ENCODE data around the gene ZBTB45.
"Not testable (repeated sequence)": the region's sequence is repeated elsewhere in the genome, so short reads cannot be mapped to it uniquely, and the experiment has no call there.

ZBTB45 gene

DNA sequence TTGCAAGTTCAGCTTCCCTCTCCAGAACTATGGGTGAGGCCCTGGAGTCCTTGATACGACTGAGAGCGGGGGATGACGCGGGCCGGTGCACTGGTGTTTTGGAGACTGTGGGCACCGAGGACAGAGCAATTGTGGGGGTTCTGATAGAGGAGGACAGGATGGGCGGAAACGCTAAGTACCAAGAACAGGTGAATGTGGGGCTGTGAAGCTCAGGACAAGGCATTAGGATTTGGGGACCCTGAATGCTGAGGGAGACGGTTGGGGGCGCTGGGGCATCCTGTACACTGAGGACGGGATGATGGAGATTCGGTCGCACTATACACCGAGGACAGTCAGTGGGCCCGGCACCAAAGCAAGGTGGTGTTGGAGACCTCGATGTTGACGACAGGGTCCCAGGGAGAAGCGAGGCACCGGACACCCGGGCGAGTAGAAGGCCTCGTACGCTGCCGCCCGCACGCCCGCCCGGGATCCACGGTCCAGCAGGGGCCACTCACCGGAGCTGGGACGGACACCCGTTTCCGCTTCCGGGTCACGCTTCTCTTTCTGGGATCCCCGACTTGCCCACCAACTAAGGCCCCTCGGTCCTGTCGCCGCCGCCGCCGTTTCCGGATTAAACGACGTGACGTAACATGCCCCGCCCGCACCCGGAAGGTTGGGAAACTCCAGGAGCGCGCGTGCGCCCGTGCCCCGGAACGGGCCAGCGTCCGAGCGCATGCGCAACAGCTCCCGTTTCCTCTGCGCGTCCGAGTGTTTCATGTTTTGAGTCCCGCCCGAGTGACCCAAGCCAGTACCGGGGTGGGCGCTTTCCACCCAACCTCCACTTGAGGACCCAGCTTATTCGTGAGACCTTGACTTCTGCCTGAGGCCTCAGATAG lies 35.1 kb upstream of the ZBTB45 start, which contains the start of gene CHMP2A:
Gene CHMP2A, minus strand, starts transcription at position 612 of the 875 bp plus-strand sequence. CDS start 893 bp downstream, outside the sequence.
- no peak for DNase-seq

DNA sequence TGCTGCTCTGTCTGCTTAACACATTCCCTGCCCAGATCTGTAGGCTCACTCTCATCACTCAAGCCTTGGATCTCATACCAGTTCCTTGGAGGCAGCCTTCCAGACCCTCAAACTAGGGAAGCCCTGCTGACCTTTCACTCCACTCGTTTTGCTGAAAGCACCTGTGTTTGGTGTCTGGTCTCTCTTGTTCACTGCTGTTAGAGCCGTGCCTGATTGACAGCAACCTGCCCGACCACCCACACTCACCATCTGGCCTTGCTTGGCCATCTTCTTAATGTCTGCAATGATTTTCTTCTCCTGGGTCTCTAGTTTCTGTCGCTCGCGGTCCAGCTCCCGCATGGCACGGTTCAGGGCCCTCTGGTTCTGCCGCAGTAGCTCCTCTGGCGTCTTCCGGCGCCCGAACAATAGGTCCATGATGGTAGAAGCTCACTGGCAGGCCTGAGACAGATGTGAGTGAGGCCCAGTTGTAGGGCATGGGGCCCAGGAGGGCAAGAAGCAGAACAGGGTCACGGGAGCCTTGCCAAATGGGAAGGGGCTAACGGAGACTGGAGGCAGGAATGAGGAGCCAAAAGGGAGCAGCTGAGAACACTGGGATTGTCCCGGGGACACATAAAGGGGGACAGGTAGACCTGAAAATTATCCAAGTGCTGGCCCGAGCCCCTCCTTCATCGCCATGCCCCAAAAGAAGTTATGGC lies 34.3 kb upstream of the ZBTB45 start:
- no peak for DNase-seq

DNA sequence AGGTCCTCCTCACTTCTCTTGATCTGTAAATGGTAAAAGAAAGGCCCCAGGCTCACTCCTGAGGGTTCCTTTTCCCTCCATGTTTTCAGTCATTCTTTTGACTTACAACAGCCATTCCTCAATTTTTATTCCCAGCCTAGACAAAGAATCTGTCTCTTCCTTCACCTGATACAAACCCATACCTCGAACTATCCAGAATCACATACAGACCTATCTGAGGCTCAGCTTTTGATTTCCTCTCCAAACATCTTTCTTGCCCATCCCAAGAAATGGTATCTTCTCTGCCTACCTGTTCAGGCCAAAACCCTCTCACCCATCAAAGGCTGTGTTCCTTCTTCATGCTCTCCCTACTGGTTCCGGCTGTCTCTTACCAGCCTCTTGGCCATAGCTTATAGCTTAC lies 33.0 kb upstream of the ZBTB45 start:
- no peak for DNase-seq

DNA sequence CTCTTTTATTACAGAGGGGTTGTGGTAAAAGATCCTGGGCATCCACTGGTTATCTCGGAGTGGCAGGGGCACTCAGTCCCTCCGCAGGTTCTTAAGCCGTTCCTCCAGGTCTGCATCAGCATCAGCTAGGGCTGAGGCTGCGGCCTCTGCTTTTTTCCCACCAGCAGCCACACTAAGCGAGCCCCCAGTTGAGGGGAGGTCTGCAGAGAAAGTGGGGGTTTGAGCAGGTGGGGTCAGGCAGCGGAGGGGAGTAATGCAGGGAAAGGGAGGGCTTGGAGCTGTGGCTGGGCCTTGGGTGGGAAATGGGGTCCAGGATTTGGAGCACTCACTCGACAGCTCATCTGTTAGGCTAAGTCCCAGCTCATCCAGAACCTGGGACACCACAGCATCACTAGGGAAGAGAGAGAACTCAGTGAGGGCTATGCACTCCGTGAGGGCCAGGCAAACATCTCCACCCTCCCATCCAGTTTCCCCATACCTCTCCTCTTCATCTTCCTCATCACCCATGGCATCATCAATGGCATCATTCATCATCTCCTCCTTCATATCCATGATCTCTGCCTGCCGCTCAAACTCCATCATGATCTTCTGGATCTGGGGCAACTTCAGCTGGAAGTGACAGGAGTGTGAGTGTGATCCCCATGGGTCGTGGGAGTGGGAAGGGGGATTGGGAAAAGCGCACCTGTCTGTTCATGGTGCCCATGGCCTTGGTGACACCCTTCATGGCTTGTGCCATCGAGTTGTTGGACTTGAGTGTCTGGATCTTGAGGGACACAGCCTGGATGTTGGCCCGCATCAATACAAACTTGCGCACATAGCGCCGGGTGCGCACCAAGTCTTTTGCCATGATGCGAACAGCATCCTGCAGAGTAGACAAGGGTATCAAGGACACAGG lies 32.2 kb upstream of the ZBTB45 start:
- no peak for DNase-seq

DNA sequence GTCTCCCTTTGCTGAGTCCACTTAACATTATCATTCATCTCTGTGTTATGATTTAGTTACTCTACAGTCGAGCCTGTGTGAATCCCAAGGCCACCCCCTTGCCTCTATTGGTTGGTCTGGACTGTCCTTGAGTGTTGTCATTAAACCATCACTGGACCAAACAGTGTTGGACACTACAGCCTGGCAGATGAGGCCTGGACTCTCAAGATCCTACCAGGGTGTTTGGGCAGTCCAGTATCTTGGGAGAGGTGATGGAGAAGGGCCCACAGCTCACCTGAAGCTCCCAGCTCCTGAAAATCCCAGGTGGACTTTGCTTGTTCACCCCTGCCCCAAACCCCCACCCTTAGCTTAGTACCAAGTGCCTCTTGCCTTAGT lies 31.5 kb upstream of the ZBTB45 start:
- DNase-seq, result no peak

DNA sequence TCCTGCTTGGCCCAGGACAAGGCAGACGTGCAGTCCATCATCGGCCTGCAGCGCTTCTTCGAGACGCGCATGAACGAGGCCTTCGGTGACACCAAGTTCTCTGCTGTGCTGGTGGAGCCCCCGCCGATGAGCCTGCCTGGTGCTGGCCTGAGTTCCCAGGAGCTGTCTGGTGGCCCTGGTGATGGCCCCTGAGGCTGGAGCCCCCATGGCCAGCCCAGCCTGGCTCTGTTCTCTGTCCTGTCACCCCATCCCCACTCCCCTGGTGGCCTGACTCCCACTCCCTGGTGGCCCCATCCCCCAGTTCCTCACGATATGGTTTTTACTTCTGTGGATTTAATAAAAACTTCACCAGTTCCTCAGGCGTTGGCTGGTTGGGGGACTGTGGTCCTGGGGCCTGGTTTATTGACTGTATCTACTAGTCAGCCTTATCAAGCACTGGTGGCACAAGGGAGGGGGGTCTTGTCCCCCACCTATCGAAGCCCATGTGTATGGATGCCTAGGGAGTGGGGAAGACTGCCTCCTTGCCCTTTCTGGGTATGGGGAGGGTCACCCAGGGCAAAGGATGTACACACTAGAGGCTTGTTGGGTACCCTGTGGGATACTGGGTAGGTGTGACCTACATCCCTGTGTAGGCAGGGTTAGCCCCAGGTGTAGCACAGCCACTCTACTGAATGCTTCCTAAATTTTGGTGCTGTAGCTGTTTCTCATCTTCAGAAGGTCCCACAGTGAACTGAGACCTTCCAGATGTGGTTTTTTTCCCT lies 30.9 kb upstream of the ZBTB45 start:
- DNase-seq, result no peak

DNA sequence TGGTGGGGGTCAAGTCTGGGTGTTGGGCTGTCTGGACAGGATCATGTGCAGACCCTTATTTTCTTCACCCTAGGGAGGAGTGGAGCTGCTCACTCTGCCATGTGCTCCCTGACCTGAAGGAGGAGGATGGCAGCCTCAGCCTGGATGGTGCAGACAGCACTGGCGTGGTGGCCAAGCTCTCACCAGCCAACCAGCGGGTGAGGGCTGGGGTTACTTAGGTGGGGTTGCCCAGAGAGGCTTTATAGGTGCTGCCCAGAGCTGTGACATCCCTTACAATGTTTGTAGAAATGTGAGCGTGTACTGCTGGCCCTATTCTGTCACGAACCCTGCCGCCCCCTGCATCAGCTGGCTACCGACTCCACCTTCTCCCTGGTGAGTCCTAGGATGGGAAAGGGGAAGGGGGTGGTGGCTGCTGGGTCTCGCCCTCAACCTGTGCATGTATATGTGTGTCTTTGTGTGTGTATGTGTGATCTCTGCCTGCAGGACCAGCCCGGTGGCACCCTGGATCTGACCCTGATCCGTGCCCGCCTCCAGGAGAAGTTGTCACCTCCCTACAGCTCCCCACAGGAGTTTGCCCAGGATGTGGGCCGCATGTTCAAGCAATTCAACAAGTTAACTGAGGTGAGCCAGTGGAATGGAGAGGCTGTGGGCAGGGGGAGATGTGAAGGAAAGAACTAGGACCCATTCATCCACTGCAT lies 30.2 kb upstream of the ZBTB45 start:
- DNase-seq, result no peak

DNA sequence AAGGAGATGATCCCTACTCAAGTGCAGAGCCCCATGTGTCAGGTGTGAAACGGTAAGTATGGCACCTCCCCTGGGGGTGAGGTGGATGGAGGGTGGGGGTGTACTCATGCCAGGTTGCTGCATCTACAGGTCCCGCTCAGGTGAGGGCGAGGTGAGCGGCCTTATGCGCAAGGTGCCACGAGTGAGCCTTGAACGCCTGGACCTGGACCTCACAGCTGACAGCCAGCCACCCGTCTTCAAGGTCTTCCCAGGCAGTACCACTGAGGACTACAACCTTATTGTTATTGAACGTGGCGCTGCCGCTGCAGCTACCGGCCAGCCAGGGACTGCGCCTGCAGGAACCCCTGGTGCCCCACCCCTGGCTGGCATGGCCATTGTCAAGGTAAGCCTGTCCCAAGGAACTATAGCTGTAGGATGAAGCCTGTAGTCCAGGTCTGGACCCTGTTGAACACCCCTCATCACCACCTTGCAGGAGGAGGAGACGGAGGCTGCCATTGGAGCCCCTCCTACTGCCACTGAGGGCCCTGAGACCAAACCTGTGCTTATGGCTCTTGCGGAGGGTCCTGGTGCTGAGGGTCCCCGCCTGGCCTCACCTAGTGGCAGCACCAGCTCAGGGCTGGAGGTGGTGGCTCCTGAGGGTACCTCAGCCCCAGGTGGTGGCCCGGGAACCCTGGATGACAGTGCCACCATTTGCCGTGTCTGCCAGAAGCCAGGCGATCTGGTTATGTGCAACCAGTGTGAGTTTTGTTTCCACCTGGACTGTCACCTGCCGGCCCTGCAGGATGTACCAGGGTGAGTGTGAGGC lies 29.5 kb upstream of the ZBTB45 start:
- DNase-seq, result no peak

DNA sequence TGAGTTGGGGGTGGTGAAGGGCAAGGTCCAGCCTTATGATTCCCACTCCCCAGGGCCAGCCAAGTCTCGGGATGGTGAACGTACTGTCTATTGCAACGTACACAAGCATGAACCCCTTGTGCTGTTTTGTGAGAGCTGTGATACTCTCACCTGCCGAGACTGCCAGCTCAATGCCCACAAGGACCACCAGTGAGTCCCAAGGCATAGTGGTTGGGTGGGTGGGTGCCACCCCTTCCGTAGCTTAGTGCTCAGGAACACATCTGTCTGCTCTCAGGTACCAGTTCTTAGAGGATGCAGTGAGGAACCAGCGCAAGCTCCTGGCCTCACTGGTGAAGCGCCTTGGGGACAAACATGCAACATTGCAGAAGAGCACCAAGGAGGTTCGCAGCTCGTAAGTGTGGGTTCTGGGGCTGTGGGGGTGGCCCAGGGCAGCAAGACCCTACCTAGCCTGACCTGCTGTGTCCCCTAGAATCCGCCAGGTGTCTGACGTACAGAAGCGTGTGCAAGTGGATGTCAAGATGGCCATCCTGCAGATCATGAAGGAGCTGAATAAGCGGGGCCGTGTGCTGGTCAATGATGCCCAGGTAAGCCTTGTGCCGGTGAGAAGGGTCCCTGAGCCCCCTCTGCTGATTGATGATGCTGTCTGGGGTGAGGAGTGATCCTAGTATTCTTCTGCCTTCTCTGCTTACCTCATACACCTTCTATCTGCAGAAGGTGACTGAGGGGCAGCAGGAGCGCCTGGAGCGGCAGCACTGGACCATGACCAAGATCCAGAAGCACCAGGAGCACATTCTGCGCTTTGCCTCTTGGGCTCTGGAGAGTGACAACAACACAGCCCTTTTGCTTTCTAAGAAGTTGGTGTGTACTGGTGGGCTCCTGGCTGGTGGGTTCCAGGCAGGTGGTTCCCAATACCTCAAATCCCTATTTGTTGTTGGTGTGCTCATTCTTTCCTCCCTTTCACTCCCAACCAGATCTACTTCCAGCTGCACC lies 28.0 kb upstream of the ZBTB45 start:
- DNase-seq, result no peak

DNA sequence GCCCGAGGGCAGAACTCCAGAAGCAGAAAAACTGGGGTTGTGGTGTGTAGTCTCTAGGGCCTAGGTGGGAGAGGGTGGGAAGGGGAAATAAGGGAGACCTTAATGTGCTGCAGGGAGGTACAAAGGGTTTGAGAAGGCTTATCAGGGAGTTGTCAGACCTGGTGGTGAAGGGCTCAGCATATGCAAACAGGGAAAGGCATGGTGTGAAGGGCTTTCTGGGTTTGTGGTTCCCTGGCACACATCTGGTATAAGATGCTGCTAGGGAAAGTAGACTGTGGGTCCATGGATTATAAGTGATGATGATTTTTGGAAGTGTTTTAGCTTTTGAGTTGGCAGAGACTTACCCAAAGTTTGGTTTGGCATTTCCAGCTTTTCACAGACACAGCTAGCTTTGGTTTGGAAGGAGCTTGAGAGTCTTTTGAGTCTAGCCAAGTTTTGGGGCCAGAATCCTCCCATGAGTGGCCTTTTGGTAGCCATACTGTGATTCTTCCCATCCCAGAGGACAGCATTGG lies 26.5 kb upstream of the ZBTB45 start:
- DNase-seq, result no peak

DNA sequence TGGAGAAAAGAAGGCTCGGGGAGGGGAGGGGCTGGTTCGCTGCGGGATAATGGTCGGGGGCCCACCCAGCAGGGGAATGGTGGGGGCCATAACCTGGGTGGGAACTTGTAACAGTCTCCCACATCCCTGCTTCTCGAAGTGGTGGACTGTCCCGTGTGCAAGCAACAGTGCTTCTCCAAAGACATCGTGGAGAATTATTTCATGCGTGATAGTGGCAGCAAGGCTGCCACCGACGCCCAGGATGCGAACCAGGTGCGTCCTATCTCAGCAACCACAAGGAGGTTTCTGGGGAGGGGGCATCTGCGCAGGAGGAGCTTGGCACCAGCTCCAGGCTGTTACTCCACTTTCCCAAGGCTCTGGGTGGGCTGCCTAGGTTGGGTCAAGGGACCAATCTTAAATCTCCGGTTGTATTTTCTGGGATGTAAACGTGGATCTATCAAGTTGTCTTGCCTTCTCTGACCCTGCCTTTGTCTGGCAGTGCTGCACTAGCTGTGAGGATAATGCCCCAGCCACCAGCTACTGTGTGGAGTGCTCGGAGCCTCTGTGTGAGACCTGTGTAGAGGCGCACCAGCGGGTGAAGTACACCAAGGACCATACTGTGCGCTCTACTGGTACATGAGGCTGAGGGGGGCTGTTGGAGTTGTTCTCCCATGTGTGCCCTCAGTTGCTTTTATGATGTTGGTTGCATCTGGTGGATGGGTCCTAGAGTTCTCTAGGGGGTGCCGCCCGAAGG lies 25.8 kb upstream of the ZBTB45 start:
- DNase-seq, result no peak

DNA sequence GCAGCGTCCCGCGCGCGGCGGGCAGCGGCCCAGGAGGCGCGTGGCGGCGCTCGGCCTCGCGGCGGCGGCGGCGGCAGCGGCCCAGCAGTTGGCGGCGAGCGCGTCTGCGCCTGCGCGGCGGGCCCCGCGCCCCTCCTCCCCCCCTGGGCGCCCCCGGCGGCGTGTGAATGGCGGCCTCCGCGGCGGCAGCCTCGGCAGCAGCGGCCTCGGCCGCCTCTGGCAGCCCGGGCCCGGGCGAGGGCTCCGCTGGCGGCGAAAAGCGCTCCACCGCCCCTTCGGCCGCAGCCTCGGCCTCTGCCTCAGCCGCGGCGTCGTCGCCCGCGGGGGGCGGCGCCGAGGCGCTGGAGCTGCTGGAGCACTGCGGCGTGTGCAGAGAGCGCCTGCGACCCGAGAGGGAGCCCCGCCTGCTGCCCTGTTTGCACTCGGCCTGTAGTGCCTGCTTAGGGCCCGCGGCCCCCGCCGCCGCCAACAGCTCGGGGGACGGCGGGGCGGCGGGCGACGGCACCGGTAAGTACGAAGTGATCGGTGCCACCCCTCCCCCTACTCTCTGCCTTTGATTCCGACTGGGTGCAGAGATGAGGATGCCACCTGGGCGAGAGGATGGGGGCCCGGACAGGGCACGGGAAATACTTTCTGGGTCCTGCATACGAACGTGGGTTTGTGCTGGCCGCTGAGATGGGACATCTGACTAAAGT lies 25.1 kb upstream of the ZBTB45 start:
- DNase-seq, result no peak

DNA sequence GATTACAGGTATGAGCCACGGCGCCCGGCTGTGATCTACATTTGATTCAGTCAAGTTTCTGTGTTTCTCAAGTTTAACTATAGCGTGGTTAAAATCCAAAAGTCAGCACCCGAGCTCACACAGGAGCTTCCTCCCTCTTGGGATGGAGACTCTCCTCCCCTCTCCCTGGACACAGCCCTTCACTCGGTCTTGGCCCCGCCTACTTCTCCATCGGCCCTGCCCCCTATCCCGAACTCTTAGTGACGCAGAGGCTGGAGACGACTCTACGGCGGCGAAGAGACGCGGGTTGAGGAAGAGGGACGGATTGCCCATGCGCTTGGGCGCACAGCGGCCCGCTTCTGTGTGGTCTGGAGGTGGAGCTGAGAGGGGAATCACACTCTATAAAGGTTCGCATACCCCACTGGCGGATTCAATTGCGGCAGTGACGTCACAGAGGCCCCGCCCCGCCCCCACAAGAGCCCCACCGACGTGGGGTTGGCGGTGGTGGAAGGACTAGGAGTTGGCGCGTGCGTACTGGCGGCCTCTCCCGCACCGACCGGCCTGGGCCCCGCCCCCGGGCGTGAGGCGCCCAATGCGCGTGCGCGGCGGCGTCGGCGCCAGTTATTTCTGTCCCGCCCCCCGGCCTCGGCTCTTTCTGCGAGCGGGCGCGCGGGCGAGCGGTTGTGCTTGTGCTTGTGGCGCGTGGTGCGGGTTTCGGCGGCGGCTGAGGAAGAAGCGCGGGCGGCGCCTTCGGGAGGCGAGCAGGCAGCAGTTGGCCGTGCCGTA lies 24.4 kb upstream of the ZBTB45 start, which contains the start of gene TRIM28:
Gene TRIM28, plus strand, starts transcription at position 239 of the 765 bp plus-strand sequence. CDS start 694 bp downstream, outside the sequence.
- no peak for DNase-seq

DNA sequence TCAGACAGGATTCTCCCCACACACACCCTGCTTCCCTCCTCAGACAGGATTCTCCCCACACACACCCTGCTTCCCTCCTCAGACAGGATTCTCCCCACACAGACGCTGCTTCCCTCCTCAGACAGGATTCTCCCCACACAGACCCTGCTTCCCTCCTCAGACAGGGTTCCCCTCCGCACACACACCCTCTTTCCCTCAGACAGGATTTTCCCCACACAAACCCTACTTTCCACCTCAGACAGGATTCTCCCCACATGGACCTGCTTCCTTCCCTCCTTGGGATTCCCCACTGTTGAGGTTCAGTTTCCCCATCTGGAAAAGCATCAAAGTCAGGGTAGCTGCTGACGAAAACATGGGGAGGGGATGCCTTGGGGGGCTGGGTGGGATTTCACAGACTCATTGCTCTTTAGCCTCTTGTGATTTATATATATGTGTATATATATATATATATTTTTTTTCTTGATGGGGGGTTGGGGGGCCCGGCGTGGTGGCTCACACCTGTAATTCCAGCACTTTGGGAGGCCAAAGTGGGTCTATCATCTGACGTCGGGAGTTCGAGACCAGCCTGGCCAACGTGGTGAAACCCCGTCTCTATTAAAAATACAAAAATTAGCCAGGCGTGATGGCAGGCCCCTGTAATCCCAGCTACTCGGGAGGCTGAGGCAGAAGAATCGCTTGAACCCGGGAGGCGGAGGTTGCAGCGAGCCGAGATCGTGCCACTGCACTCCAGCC lies 23.2 kb upstream of the ZBTB45 start:
- DNase-seq, result not testable (repeated sequence)

DNA sequence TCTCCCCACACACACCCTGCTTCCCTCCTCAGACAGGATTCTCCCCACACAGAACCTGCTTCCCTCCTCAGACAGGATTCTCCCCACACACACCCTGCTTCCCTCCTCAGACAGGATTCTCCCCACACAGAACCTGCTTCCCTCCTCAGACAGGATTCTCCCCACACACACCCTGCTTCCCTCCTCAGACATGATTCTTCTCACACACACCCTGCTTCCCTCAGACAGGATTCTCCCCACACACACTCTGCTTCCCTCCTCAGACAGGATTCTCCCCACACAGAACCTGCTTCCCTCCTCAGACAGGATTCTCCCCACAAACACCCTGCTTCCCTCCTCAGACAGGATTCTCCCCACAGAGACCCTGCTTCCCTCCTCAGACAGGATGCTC lies 19.6 kb upstream of the ZBTB45 start:
- not testable (repeated sequence) for DNase-seq

Data from NCI-H526 treated with DMSO at 0.1 percent for 48 hours (cell line).